Body of pancreas (tissue), 4 donors: ENCODE data around the gene DMRTC2.

Source experiments
- CTCF ChIP-seq, 7 experiments: fragments of 450-650 bp in 4 of 7; fragments of 200-600 bp in 3 of 7; sonication (generic) in 3 of 7; IDR thresholded peaks; one replicate each; pipeline ENCODE4 v1.5.1; 2016 to 2019; ENCODE audit warnings: antibody characterized with exemption in 7 of 7
- POLR2A ChIP-seq, 3 donors: fragments of 450-650 bp; IDR thresholded peaks; one replicate each; pipeline ENCODE4 v1.6.1; 2016; ENCODE audit warnings: antibody characterized with exemption in 3 of 3, mild to moderate bottlenecking in 2 of 3

- TF ChIP-seq POLR2A (IDR thresholded peaks at IDR 0.05) (no peak), CTCF (IDR thresholded peaks at IDR 0.05) (no peak)
These were observed 4.2 kb downstream of the DMRTC2 start for GRCh38 chr19:41849067-41849466.
